Activated CD4-positive, alpha-beta T cell treated with anti-CD3 and anti-CD28 coated beads for 4 hours (primary cell): ENCODE data around the gene GAREM2.
A peak's percentile ranks its signal among the peaks of the same experiment; 100 is the strongest.

Experiments
- DNase-seq, 2 donors: peaks; one replicate each; pipeline ENCODE4 v3.0.0-alpha.2; 2020

The GAREM2 gene

GRCh38 chr2:26169681-26170414 is 3.0 kb upstream of the GAREM2 start:
- DNase-seq, result no peak

GRCh38 chr2:26170795-26171194 is 2.1 kb upstream of the GAREM2 start:
- DNase-seq, result no peak

DNA sequence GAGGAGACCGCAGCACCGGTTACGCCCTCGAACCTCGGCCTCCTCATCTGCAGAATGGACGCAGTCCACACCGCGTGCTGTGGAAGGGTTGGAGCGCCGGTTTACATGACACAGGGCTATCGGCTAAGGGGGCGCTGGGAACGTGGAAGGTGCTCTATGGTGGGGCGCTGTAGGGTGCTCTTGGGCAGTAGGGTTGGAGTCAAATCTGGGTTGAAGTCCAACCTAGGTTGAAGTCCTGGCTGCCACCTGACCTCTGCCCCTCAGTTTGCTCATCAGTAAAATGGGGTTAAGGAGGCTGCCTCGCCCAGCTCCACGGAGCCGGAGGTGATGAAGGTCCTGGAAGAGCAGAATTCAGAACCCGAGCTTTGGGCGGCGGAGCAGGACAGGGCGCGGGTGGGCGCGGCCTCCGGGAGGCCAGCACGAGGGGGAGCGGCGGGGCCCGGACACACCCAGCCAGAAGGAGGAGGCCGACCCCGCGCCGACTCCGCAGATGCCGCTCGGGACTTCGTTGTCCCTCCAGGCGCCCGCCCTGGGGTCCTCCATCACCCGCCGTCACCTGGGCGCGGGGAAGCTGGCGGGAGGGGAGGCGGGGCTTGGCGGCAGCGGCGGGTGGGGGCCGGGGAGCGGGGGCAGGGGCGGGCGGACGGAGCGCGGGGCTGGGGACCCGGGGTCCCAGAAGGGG is 558 bp upstream of the GAREM2 start:
- DNase-seq, result no peak

DNA sequence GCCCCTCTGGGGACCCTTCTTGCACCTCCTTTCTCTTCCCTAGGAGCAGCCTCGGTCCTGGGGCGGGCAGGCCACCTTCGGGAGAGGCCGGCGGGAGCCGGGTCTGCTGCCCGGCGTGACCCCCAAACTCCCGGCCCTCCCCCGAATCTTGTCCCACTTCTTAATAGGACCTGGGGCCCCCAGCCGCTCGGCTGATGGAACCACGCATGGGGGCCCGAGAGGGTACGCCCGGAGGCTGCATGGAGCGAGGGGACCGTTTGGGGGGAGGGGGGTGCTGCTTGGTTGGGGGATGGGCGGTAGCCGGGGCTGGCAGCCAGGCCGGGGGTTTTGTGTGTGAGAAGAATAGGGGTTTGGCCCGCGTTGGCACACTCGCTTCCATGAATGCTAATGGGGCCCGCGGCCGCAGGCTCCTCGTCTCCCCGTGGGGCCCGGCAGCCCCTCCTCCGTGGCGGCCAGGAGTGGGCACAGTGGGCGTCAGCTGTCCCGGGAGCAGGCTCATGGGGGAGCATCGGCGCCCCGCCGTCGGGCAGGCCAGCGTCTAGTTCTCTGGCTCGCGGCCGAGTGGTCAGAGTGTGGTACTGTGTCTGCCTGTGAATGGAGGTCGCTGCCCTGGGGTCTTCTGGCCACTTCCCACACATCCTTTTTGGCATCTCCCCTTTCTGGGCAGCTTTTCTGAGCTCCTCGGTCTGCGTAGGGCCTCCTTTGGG is 1.0 kb downstream of the GAREM2 start:
- DNase-seq, result no peak

- DNase-seq, result no peak
Observed at GRCh38 chr2:26174691-26175465, 2.0 kb downstream of the GAREM2 start.

GRCh38 chr2:26175466-26176278 is 2.8 kb downstream of the GAREM2 start:
- DNase-seq, result no peak

DNA sequence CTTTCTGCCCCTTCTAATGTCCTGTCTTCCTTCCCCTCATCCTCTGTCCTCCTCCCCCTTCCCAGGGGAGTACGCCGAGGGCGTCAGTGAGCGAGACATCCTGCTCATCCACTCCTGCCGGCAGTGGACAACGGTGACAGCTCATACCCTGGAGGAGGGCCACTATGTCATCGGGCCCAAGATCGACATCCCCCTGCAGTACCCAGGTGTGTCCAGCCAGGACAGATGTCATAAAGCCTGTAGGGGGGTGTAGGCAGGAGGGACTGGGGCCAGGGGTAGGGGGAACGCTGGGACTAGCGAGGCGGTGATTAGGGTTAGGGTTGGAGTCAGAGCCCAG is 3.4 kb downstream of the GAREM2 start:
- DNase-seq, result no peak

DNA sequence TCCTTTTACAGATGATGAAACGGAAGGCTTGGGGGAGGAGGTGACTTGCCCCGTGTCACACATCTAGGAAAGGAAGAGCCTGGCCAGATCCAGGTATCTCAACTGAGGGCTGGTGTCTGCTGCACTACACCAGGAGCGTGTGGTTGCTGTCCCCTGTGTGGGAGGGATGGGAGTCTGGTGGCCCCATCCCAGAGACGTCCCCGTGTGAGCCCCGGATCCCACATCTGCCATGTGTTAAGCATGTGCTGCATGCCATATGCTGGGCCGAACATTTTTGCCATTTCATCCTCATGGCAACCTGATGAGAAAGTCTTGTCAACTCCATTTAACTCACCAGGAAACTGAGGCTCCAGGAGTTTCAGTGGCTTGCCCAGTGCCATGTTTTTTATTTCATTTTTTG is 4.2 kb downstream of the GAREM2 start:
- no peak for DNase-seq

- no peak for DNase-seq
Observed at GRCh38 chr2:26178246-26178645, 5.4 kb downstream of the GAREM2 start.

GRCh38 chr2:26178746-26179436 is 6.0 kb downstream of the GAREM2 start:
- DNase-seq, result no peak

GRCh38 chr2:26179446-26179913 is 6.6 kb downstream of the GAREM2 start:
- DNase-seq, result no peak

GRCh38 chr2:26182441-26182840 is 9.6 kb downstream of the GAREM2 start:
- DNase-seq, result no peak

DNA sequence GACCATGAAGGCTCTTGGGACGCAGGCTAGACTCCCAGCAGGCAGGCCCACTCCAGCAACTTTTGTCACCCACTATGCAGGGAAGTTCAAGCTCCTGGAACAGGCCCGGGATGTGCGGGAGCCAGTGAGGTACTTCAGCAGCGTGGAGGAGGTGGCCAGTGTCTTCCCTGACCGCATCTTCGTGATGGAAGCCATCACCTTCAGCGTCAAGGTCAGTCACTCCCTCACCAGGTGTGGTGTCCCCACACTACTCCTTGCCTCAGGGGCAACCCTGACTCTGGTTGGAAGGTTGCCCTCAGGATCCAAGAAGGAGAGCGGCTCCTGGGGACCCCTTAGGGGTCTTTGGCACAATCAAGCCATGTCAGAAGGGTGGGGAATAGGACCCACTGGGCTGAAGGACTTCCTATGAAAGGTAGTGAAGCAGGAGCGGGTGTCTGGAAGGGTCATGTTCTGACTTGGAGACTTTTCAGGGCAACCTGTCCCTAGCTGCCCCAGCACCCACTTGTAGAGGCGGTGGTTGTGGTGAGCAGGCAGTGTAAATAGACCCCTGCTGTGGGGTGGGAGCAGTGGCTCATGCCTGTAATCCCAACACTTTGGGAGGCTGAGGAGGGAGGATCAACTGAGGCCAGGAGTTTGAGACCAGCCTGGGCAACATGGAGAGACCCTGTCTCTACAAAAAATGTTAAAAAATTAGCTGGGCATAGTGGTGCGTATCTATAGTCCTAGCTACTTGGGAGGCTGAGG is 10.2 kb downstream of the GAREM2 start:
- DNase-seq, result no peak

DNA sequence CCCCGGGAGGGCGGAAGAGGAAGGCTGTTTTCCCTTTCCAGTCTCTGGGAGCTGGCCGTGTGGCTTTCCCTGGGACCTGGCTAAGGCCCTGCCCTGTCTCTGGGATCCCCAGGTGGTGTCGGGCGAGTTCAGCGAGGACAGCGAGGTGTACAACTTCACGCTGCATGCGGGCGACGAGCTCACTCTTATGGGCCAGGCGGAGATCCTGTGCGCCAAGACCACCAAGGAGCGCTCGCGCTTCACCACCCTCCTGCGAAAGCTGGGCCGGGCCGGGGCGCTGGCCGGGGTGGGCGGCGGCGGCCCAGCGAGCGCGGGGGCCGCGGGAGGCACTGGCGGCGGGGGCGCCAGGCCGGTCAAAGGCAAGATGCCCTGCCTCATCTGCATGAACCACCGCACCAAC is 11.2 kb downstream of the GAREM2 start:
- DNase-seq, result no peak

- peak; percentile 83 to 84 for DNase-seq
Observed at GRCh38 chr2:26184555-26185303, 11.8 kb downstream of the GAREM2 start.

DNA sequence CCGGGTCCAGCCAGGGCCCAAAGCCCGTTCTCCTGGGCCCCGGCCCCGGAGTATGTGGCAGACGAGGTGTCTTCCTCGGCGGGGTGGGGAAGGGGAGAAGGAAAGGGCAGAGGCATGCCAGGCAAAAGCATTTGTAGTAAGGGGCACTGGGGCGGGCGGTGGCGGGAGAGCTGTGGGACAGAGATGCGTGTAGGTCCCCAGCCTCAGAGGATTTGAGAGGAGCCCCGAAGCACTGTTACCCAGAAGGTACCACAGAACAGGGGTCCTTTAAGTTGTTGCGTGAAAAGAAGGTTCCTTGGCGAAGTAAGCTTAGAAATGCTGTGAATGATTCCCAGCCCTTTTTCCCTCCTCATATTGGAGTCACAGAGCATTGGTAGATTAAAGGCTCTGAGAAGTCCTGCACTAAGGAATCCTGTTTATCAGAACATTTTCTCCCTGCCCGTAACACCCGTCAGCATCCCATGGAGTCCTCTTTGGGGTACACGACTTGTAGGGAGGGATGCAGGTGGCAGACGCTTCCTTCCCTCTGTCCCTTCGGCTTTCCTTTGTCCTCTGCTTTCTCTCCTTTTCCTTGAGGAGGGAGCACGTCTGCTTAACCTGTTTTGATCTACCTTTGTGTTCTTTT is 12.5 kb downstream of the GAREM2 start:
- DNase-seq, result no peak

DNA sequence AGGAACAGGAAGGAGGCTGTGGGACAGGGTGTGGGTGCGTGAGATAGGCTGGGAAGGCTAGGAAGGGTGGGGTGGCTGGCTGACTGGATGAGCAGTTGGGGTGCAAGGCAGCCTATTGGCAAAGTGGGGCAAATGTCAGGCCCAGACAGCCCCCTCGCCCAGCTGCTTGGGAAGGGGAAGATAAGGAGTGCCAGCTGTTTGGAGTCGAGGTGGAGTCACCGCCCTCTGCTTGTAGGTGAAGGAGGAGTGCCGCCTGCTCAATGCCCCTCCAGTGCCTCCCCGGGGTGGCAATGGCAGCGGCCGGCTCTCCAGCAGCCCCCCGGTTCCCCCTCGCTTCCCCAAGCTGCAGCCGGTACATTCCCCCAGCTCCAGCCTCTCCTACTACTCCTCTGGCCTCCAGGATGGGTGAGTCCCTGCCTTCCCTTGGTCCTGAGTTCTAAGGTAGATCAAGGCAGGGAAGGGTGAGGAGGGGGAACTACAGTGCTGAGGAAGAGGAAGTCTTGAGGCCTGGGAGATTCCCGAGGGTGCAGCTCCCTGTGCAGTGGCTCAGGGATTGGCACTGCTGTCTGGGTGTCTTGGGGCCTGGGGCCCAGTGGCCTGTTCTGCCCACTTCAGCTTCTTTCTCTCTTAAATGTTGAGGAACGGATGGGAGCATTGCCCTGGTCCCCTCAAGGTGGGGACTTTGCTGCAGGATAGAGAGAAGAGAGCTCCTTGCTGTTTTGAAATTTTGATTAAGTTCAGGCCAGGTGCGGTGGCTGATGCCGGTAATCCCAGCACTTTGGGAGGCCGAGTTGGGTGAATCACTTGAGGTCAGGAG is 13.3 kb downstream of the GAREM2 start:
- no peak for DNase-seq

- DNase-seq, result no peak
Observed at GRCh38 chr2:26187114-26187513, 14.2 kb downstream of the GAREM2 start.
